ENCODE measurements around the gene SERGEF. TPM values are rescaled to one million over a fixed set of nuclear protein-coding genes. Genes with fewer than 3 reads are reported as not detected.

The SERGEF gene
- total and polyA plus RNA-seq, 2 experiments from 2014 or later = 29.8 to 64.0 TPM

DNA sequence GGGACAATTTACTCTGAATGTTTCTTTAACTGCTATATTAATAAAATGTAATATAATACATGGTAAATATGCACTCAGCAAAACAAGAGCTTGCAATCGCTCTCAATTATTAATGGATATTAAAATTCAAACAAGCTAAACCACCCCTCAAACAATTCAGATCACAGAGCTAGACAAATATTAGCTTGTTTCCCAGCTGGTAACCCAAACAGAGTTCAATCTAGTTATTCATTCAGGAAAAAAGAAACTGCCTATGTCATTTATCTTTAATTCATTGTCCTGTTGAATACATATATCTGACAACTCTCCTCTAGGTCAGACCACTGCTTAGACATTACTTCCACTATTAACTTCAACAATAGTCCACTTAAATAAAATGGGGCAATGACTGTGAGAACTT lies 78.7 kb downstream of the SERGEF start:
- H3K27ac ChIP-seq = no peak overlapping the region
- no peaks in the 10 kb centered on the region for H3K9me3 ChIP-seq (ENCODE audit: low read depth)
- TF ChIP-seq, protein P1, sequence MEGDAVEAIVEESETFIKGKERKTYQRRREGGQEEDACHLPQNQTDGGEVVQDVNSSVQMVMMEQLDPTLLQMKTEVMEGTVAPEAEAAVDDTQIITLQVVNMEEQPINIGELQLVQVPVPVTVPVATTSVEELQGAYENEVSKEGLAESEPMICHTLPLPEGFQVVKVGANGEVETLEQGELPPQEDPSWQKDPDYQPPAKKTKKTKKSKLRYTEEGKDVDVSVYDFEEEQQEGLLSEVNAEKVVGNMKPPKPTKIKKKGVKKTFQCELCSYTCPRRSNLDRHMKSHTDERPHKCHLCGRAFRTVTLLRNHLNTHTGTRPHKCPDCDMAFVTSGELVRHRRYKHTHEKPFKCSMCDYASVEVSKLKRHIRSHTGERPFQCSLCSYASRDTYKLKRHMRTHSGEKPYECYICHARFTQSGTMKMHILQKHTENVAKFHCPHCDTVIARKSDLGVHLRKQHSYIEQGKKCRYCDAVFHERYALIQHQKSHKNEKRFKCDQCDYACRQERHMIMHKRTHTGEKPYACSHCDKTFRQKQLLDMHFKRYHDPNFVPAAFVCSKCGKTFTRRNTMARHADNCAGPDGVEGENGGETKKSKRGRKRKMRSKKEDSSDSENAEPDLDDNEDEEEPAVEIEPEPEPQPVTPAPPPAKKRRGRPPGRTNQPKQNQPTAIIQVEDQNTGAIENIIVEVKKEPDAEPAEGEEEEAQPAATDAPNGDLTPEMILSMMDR (IDR thresholded peaks at IDR 0.05; ENCODE audit: low read depth, low read length) = no peak
- no peak overlapping the region for H3K4me3 ChIP-seq
- DNase-seq (ENCODE audit: low read depth in 1 of 2, low spot score in 1 of 2) = no peak
- H3K36me3 ChIP-seq = no peaks in the 10 kb centered on the region
- H3K27me3 ChIP-seq = no peaks in the 10 kb centered on the region
- peaks cover 4% of the 10 kb centered on the region for H3K4me1 ChIP-seq (ENCODE audit: low read depth)

GRCh38 chr11:17933708-17934107 lies 79.1 kb downstream of the SERGEF start:
- Histone ChIP-seq H3K4me1 (ENCODE audit: low read depth) (peaks cover 4% of the 10 kb centered on the region), H3K9me3 (ENCODE audit: low read depth) (no peaks in the 10 kb centered on the region), H3K27ac (no peak overlapping the region), H3K27me3 (no peaks in the 10 kb centered on the region), H3K4me3 (no peak overlapping the region), H3K36me3 (no peaks in the 10 kb centered on the region)
- DNase-seq (ENCODE audit: low read depth in 1 of 2, low spot score in 1 of 2) = no peak
- TF ChIP-seq, protein P1 (IDR thresholded peaks at IDR 0.05; ENCODE audit: low read depth, low read length) = no peak

GRCh38 chr11:17932472-17932871 lies 80.4 kb downstream of the SERGEF start:
- TF ChIP-seq, protein P1 (IDR thresholded peaks at IDR 0.05; ENCODE audit: low read depth, low read length) = peak; percentile 15
- H3K4me1 ChIP-seq (ENCODE audit: low read depth) = peaks cover 4% of the 10 kb centered on the region
- H3K27me3 ChIP-seq = no peaks in the 10 kb centered on the region
- H3K36me3 ChIP-seq = no peaks in the 10 kb centered on the region
- no peaks in the 10 kb centered on the region for H3K9me3 ChIP-seq (ENCODE audit: low read depth)
- H3K27ac ChIP-seq = no peak overlapping the region
- no peak for DNase-seq (ENCODE audit: low read depth in 1 of 2, low spot score in 1 of 2)
- H3K4me3 ChIP-seq = no peak overlapping the region

- peaks cover 4% of the 10 kb centered on the region for H3K4me1 ChIP-seq (ENCODE audit: low read depth)
- no peak overlapping the region for H3K4me3 ChIP-seq
- H3K9me3 ChIP-seq (ENCODE audit: low read depth) = no peaks in the 10 kb centered on the region
- H3K27me3 ChIP-seq = no peaks in the 10 kb centered on the region
- TF ChIP-seq, protein P1 (IDR thresholded peaks at IDR 0.05; ENCODE audit: low read depth, low read length) = no peak
- no peak for DNase-seq (ENCODE audit: low read depth in 1 of 2, low spot score in 1 of 2)
- no peaks in the 10 kb centered on the region for H3K36me3 ChIP-seq
- no peak overlapping the region for H3K27ac ChIP-seq
Observed at GRCh38 chr11:17931595-17931994, 81.3 kb downstream of the SERGEF start.

- DNase-seq (ENCODE audit: low read depth in 1 of 2, low spot score in 1 of 2) = no peak
- Histone ChIP-seq H3K4me1 (ENCODE audit: low read depth) (peaks cover 4% of the 10 kb centered on the region), H3K27me3 (no peaks in the 10 kb centered on the region), H3K27ac (no peak overlapping the region), H3K4me3 (no peak overlapping the region), H3K36me3 (no peaks in the 10 kb centered on the region), H3K9me3 (ENCODE audit: low read depth) (no peaks in the 10 kb centered on the region)
- TF ChIP-seq, protein P1 (IDR thresholded peaks at IDR 0.05; ENCODE audit: low read depth, low read length) = no peak
Observed at GRCh38 chr11:17930544-17931125, 82.2 kb downstream of the SERGEF start.

All from cardiac muscle cell (in vitro differentiated cells and primary cell).